ENCODE measurements around the gene GIPR. TPM values are rescaled to one million over a fixed set of nuclear protein-coding genes. Genes with fewer than 3 reads are reported as not detected.
"Not testable (repeated sequence)": the region's sequence is repeated elsewhere in the genome, so short reads cannot be mapped to it uniquely, and the experiment has no call there.

The GIPR gene
- total RNA-seq, 4 donors from 2014 or later = not detected

GRCh38 chr19:45682117-45682516 is 14.1 kb downstream of the GIPR start:
- H3K27ac ChIP-seq = peak overlapping the region; percentile 65 to 82 (median 74)
- peaks cover 19 to 23% (median 21%) of the 10 kb centered on the region in 3 donors for H3K27me3 ChIP-seq
- no peaks in the 10 kb centered on the region for H3K9me3 ChIP-seq
- in situ Hi-C loops (cut with MboI; ENCODE audit: low sequenced_read_pairs in 4 of 4) (no loop called here), intact Hi-C loops (cut with DNase I; ENCODE audit: low total_unique reads) (no loop called here)
- ATAC-seq (peak in 1 of 2 donors; percentile 7), DNase-seq (no peak)
- no peak for TF ChIP-seq CTCF (IDR thresholded peaks at IDR 0.05 in 4 of 5, conservative IDR thresholded peaks at IDR 0.05 in 1 of 5)
- TF ChIP-seq POLR2A (IDR thresholded peaks at IDR 0.05) = no peak
- peaks cover 4 to 12% of the 10 kb centered on the region in 2 donors for H3K4me1 ChIP-seq
- H3K4me3 ChIP-seq = peak overlapping the region in 2 of 4 donors; percentile 50 to 62
- H3K36me3 ChIP-seq = peaks cover 0 to 25% of the 10 kb centered on the region in 2 donors

- H3K27me3 ChIP-seq = peaks cover 11 to 15% (median 13%) of the 10 kb centered on the region in 3 donors
- DNase-seq (no peak), ATAC-seq (no peak)
- H3K4me1 ChIP-seq = peaks cover 4 to 9% of the 10 kb centered on the region in 2 donors
- H3K27ac ChIP-seq = no peak overlapping the region
- H3K9me3 ChIP-seq = no peaks in the 10 kb centered on the region
- peaks cover 0 to 33% of the 10 kb centered on the region in 2 donors for H3K36me3 ChIP-seq
- no peak for TF ChIP-seq CTCF (IDR thresholded peaks at IDR 0.05 in 4 of 5, conservative IDR thresholded peaks at IDR 0.05 in 1 of 5)
- TF ChIP-seq POLR2A (IDR thresholded peaks at IDR 0.05) = no peak
- intact Hi-C loops (cut with DNase I; ENCODE audit: low total_unique reads) = no loop called here
- no peak overlapping the region for H3K4me3 ChIP-seq
- in situ Hi-C loops (cut with MboI; ENCODE audit: low sequenced_read_pairs in 4 of 4) = no loop called here
These were observed 14.9 kb downstream of the GIPR start for GRCh38 chr19:45682908-45683307.

- intact Hi-C loops (cut with DNase I; ENCODE audit: low total_unique reads); DNase-seq; H3K4me1 ChIP-seq; H3K9me3 ChIP-seq; H3K4me3 ChIP-seq; H3K27me3 ChIP-seq; H3K27ac ChIP-seq; in situ Hi-C loops (cut with MboI; ENCODE audit: low sequenced_read_pairs in 4 of 4); ATAC-seq: not testable (repeated sequence)
- peaks cover 0 to 40% of the 10 kb centered on the region in 2 donors for H3K36me3 ChIP-seq
These were observed 17.0 kb downstream of the GIPR start for GRCh38 chr19:45685045-45685444.

- H3K9me3 ChIP-seq = no peaks in the 10 kb centered on the region
- H3K36me3 ChIP-seq = peaks cover 0 to 40% of the 10 kb centered on the region in 2 donors
- in situ Hi-C loops (cut with MboI; ENCODE audit: low sequenced_read_pairs in 4 of 4) (no loop called here), intact Hi-C loops (cut with DNase I; ENCODE audit: low total_unique reads) (no loop called here)
- ATAC-seq (no peak), DNase-seq (no peak)
- no peaks in the 10 kb centered on the region for H3K27me3 ChIP-seq
- TF ChIP-seq POLR2A (IDR thresholded peaks at IDR 0.05) (no peak), CTCF (IDR thresholded peaks at IDR 0.05 in 4 of 5, conservative IDR thresholded peaks at IDR 0.05 in 1 of 5) (no peak)
- H3K4me1 ChIP-seq = peaks cover 6 to 8% of the 10 kb centered on the region in 2 donors
- H3K4me3 ChIP-seq = no peak overlapping the region
- H3K27ac ChIP-seq = no peak overlapping the region
These were observed 19.6 kb downstream of the GIPR start for GRCh38 chr19:45687599-45687998.

GRCh38 chr19:45691516-45692186 is 23.6 kb downstream of the GIPR start, which contains the start of gene SNRPD2:
SNRPD2 (minus strand) TSS chr19:45691953; CDS start chr19:45691888, 65 bp downstream.
- ATAC-seq (peak; percentile 84 to 85), DNase-seq (peak; percentile 86 to 92)
- H3K36me3 ChIP-seq = peaks cover 0 to 30% of the 10 kb centered on the region in 2 donors
- TF ChIP-seq CTCF (IDR thresholded peaks at IDR 0.05 in 4 of 5, conservative IDR thresholded peaks at IDR 0.05 in 1 of 5) (no peak), POLR2A (IDR thresholded peaks at IDR 0.05) (peak; percentile 82 to 89)
- peak within 1 kb of the TSS; percentile 77 to 97 (median 86) for H3K4me3 ChIP-seq
- H3K27me3 ChIP-seq = no peaks in the 10 kb centered on the region
- H3K4me1 ChIP-seq = peaks cover 8 to 16% of the 10 kb centered on the region in 2 donors
- H3K9me3 ChIP-seq = no peaks in the 10 kb centered on the region
- intact Hi-C loops (cut with DNase I; ENCODE audit: low total_unique reads) = loop anchor here (1.0 kb wide), 3 partner anchors 10 to 78 kb away; partner anchors contain the start of gene SIX5
- peak within 1 kb of the TSS; percentile 90 to 96 (median 94) for H3K27ac ChIP-seq
- in situ Hi-C loops (cut with MboI; ENCODE audit: low sequenced_read_pairs in 4 of 4) = no loop called here

All from gastrocnemius medialis (tissue), 4 donors.